SJCRH30 (cell line): ENCODE results near the gene AMPD2. TPM values are rescaled to one million over a fixed set of nuclear protein-coding genes. Genes with fewer than 3 reads are reported as not detected.

ENCODE experiments used
- DNase-seq, 2 experiments: peaks; one replicate each; pipeline ENCODE4 v3.0.0-alpha.2; 2015 to 2020
- H3K27ac ChIP-seq: fragments of 250-450 bp; sonication (Bioruptor Pico); 2 replicates; pipeline ENCODE4 v1.5.1; 2020; ENCODE audit warnings: mild to moderate bottlenecking, moderate library complexity
- H3K27me3 ChIP-seq: fragments of 250-450 bp; sonication (Bioruptor Pico); 2 replicates; pipeline ENCODE4 v1.5.1; 2020; ENCODE audit warnings: mild to moderate bottlenecking, moderate library complexity
- H3K36me3 ChIP-seq: fragments of 250-450 bp; sonication (Bioruptor Pico); 2 replicates; pipeline ENCODE4 v1.5.1; 2020; ENCODE audit warnings: mild to moderate bottlenecking, moderate library complexity
- H3K4me1 ChIP-seq: fragments of 250-450 bp; sonication (Bioruptor Pico); 2 replicates; pipeline ENCODE4 v1.5.1; 2020; ENCODE audit warnings: mild to moderate bottlenecking, moderate library complexity
- H3K4me3 ChIP-seq: fragments of 250-450 bp; sonication (Bioruptor Pico); 2 replicates; pipeline ENCODE4 v1.5.1; 2020; ENCODE audit warnings: mild to moderate bottlenecking, moderate library complexity
- H3K9me3 ChIP-seq: fragments of 250-450 bp; sonication (Bioruptor Pico); replicated peaks from 2 replicates; pipeline ENCODE4 v1.5.1; 2020; ENCODE audit warnings: mild to moderate bottlenecking, moderate library complexity
- total RNA-seq: library from RNA; depleted of rRNA; stranded (reverse); fragments of >200 nt; shearing (Covaris generic); gene quantifications from 2 replicates; pipeline ENCODE4 v1.2.3, GENCODE V29; 2014; rRNA removed

Gene AMPD2
- 37.0 and 42.6 TPM in 2 replicates for total RNA-seq

- Histone ChIP-seq H3K9me3 (no peaks in the 10 kb centered on the region), H3K4me1 (peaks cover 14% of the 10 kb centered on the region), H3K36me3 (no peaks in the 10 kb centered on the region), H3K4me3 (peak within 1 kb of the TSS; percentile 73), H3K27ac (peak within 1 kb of the TSS; percentile 52), H3K27me3 (no peaks in the 10 kb centered on the region)
- peak; percentile 69 to 73 for DNase-seq
Measured at GRCh38 chr1:109619576-109620400, at the start of gene AMPD2, which contains the start of gene GNAT2. Gene AMPD2, plus strand, starts transcription at chr1:109619837. Its CDS starts 1,339 bp downstream, at chr1:109621176. Gene GNAT2, minus strand, starts transcription at chr1:109619616. Its CDS starts 6,746 bp downstream, at chr1:109612870.

GRCh38 chr1:109570414-109570813, 49.2 kb upstream of the AMPD2 start:
- Histone ChIP-seq H3K36me3 (no peaks in the 10 kb centered on the region), H3K4me1 (no peaks in the 10 kb centered on the region), H3K27ac (no peak overlapping the region), H3K9me3 (no peaks in the 10 kb centered on the region), H3K27me3 (no peaks in the 10 kb centered on the region), H3K4me3 (no peak overlapping the region)
- DNase-seq: no peak

- Histone ChIP-seq H3K4me1 (peaks cover 3% of the 10 kb centered on the region), H3K9me3 (no peaks in the 10 kb centered on the region), H3K36me3 (peaks cover 8% of the 10 kb centered on the region), H3K27ac (no peak overlapping the region), H3K27me3 (no peaks in the 10 kb centered on the region), H3K4me3 (no peak overlapping the region)
- no peak for DNase-seq
Measured at GRCh38 chr1:109573785-109574184, 45.9 kb upstream of the AMPD2 start.

GRCh38 chr1:109578947-109579443, 40.6 kb upstream of the AMPD2 start:
- Histone ChIP-seq H3K27ac (peak overlapping the region; percentile 19; the same call in 1 of the 2 replicates), H3K36me3 (peaks cover 38% of the 10 kb centered on the region), H3K9me3 (no peaks in the 10 kb centered on the region), H3K27me3 (no peaks in the 10 kb centered on the region), H3K4me1 (peaks cover 9% of the 10 kb centered on the region), H3K4me3 (no peak overlapping the region)
- DNase-seq: no peak

- Histone ChIP-seq H3K36me3 (peaks cover 43% of the 10 kb centered on the region), H3K27ac (peak overlapping the region; percentile 19; the same call in 1 of the 2 replicates), H3K9me3 (no peaks in the 10 kb centered on the region), H3K27me3 (no peaks in the 10 kb centered on the region), H3K4me3 (no peak overlapping the region), H3K4me1 (peaks cover 9% of the 10 kb centered on the region)
- DNase-seq: peak; percentile 5 to 20
Measured at GRCh38 chr1:109579491-109579890, 40.1 kb upstream of the AMPD2 start.

- no peak for DNase-seq
- Histone ChIP-seq H3K36me3 (peaks cover 61% of the 10 kb centered on the region), H3K9me3 (no peaks in the 10 kb centered on the region)
Measured at GRCh38 chr1:109582021-109582420, 37.6 kb upstream of the AMPD2 start.

GRCh38 chr1:109584766-109585165, 34.9 kb upstream of the AMPD2 start:
- Histone ChIP-seq H3K9me3 (no peaks in the 10 kb centered on the region), H3K36me3 (peaks cover 59% of the 10 kb centered on the region), H3K27me3 (no peaks in the 10 kb centered on the region), H3K4me1 (no peaks in the 10 kb centered on the region), H3K4me3 (no peak overlapping the region), H3K27ac (no peak overlapping the region)
- DNase-seq: no peak

More at GRCh38 chr1:109582021-109582420, 37.6 kb upstream of the AMPD2 start:
- Histone ChIP-seq H3K4me3 (no peak overlapping the region), H3K27ac (no peak overlapping the region), H3K27me3 (no peaks in the 10 kb centered on the region), H3K4me1 (peaks cover 9% of the 10 kb centered on the region)

GRCh38 chr1:109586055-109586454, 33.6 kb upstream of the AMPD2 start:
- H3K27me3 ChIP-seq: no peaks in the 10 kb centered on the region
- no peaks in the 10 kb centered on the region for H3K4me1 ChIP-seq
- H3K4me3 ChIP-seq: no peak overlapping the region
- H3K9me3 ChIP-seq: no peaks in the 10 kb centered on the region
- DNase-seq: no peak
- H3K27ac ChIP-seq: no peak overlapping the region
- peaks cover 60% of the 10 kb centered on the region for H3K36me3 ChIP-seq

- H3K27me3 ChIP-seq: no peaks in the 10 kb centered on the region
- no peak overlapping the region for H3K4me3 ChIP-seq
- no peak overlapping the region for H3K27ac ChIP-seq
- no peaks in the 10 kb centered on the region for H3K9me3 ChIP-seq
- peaks cover 60% of the 10 kb centered on the region for H3K36me3 ChIP-seq
- no peaks in the 10 kb centered on the region for H3K4me1 ChIP-seq
- no peak for DNase-seq
Measured at GRCh38 chr1:109589177-109589576, 30.5 kb upstream of the AMPD2 start.

- no peak for DNase-seq
- no peak overlapping the region for H3K27ac ChIP-seq
Measured at GRCh38 chr1:109589679-109590078, 30.0 kb upstream of the AMPD2 start.

GRCh38 chr1:109592916-109593315, 26.7 kb upstream of the AMPD2 start:
- Histone ChIP-seq H3K27ac (no peak overlapping the region), H3K27me3 (no peaks in the 10 kb centered on the region), H3K4me1 (no peaks in the 10 kb centered on the region), H3K4me3 (no peak overlapping the region), H3K9me3 (no peaks in the 10 kb centered on the region), H3K36me3 (peaks cover 43% of the 10 kb centered on the region)
- no peak for DNase-seq

More at GRCh38 chr1:109589679-109590078, 30.0 kb upstream of the AMPD2 start:
- H3K9me3 ChIP-seq: no peaks in the 10 kb centered on the region
- H3K4me3 ChIP-seq: no peak overlapping the region
- no peaks in the 10 kb centered on the region for H3K27me3 ChIP-seq
- peaks cover 56% of the 10 kb centered on the region for H3K36me3 ChIP-seq
- no peaks in the 10 kb centered on the region for H3K4me1 ChIP-seq

GRCh38 chr1:109595531-109595930, 24.1 kb upstream of the AMPD2 start:
- Histone ChIP-seq H3K27ac (no peak overlapping the region), H3K4me3 (no peak overlapping the region), H3K27me3 (no peaks in the 10 kb centered on the region), H3K36me3 (peaks cover 39% of the 10 kb centered on the region), H3K4me1 (no peaks in the 10 kb centered on the region), H3K9me3 (no peaks in the 10 kb centered on the region)
- DNase-seq: no peak

GRCh38 chr1:109598156-109598555, 21.5 kb upstream of the AMPD2 start:
- H3K36me3 ChIP-seq: peaks cover 24% of the 10 kb centered on the region; the same call in 1 of the 2 replicates
- H3K4me1 ChIP-seq: no peaks in the 10 kb centered on the region
- no peak overlapping the region for H3K27ac ChIP-seq
- H3K9me3 ChIP-seq: no peaks in the 10 kb centered on the region
- no peak for DNase-seq
- H3K27me3 ChIP-seq: no peaks in the 10 kb centered on the region
- H3K4me3 ChIP-seq: no peak overlapping the region

- H3K4me3 ChIP-seq: no peak overlapping the region
- H3K4me1 ChIP-seq: no peaks in the 10 kb centered on the region
- no peaks in the 10 kb centered on the region for H3K27me3 ChIP-seq
- no peak overlapping the region for H3K27ac ChIP-seq
- peaks cover 23% of the 10 kb centered on the region; the same call in 1 of the 2 replicates for H3K36me3 ChIP-seq
- DNase-seq: no peak
- H3K9me3 ChIP-seq: no peaks in the 10 kb centered on the region
Measured at GRCh38 chr1:109598655-109599054, 21.0 kb upstream of the AMPD2 start.

- no peaks in the 10 kb centered on the region for H3K9me3 ChIP-seq
- no peak for DNase-seq
- no peak overlapping the region for H3K27ac ChIP-seq
- no peaks in the 10 kb centered on the region for H3K4me1 ChIP-seq
- no peaks in the 10 kb centered on the region for H3K27me3 ChIP-seq
- H3K36me3 ChIP-seq: no peaks in the 10 kb centered on the region; the same call in 1 of the 2 replicates
- H3K4me3 ChIP-seq: no peak overlapping the region
Measured at GRCh38 chr1:109603229-109603628, 16.4 kb upstream of the AMPD2 start.
